Keratinocyte (primary cell): ENCODE data around the gene TMEM94.

Source experiments
- CTCF ChIP-seq, 3 experiments: IDR thresholded peaks in 1 of 3; conservative IDR thresholded peaks in 1 of 3; optimal IDR thresholded peaks in 1 of 3; 2 replicates in 2 of 3; 3 replicates in 1 of 3; pipeline versions ENCODE3 to v1.5.1; 2011; ENCODE audit warnings: low read length in 3 of 3, mild to moderate bottlenecking in 3 of 3, moderate library complexity in 2 of 3, control low read depth in 1 of 3, inconsistent platforms in 1 of 3; ENCODE audit not compliant: insufficient read depth in 2 of 3; ENCODE audit errors: extremely low read depth in 1 of 3
- EZH2 ChIP-seq: IDR thresholded peaks from one replicate; pipeline ENCODE4 v1.6.1; 2012; ENCODE audit warnings: inconsistent platforms, mild to moderate bottlenecking, low read length, moderate library complexity

GRCh38 chr17:75460295-75460694 lies 3.9 kb downstream of the TMEM94 start:
- no peak for TF ChIP-seq CTCF (optimal IDR thresholded peaks at IDR 0.05 in 1 of 3, IDR thresholded peaks at IDR 0.05 in 1 of 3, conservative IDR thresholded peaks at IDR 0.05 in 1 of 3; ENCODE audit: extremely low read depth in 1 of 3, insufficient read depth in 2 of 3, low read length in 3 of 3)
- TF ChIP-seq EZH2: no peak
